Loucy (cell line): ENCODE results near the gene NKAIN2.

Experiments used
- H2AFZ ChIP-seq: fragments of 200-600 bp; sonication (generic); 2 replicates; pipeline ENCODE4 v1.6.0; 2016; ENCODE audit warnings: antibody characterized with exemption, mild to moderate bottlenecking, low read length, moderate library complexity
- H3F3A ChIP-seq: fragments of 200-600 bp; 2 replicates; pipeline ENCODE4 v1.6.0; 2016; ENCODE audit warnings: antibody characterized with exemption, low read depth, mild to moderate bottlenecking
- H3K27me3 ChIP-seq: fragments of 200-600 bp; sonication (generic); 2 replicates; pipeline ENCODE4 v1.6.1; 2014; ENCODE audit warnings: low read length, mild to moderate bottlenecking; ENCODE audit not compliant: insufficient read depth, poor library complexity, severe bottlenecking
- H3K36me3 ChIP-seq: fragments of 200-600 bp; sonication (generic); 2 replicates; pipeline ENCODE4 v1.6.1; 2016; ENCODE audit warnings: low read length; ENCODE audit not compliant: insufficient read depth
- H3K4me1 ChIP-seq: fragments of 200-600 bp; sonication (generic); 2 replicates; pipeline ENCODE4 v1.5.1; 2014; ENCODE audit warnings: low read length, mild to moderate bottlenecking; ENCODE audit not compliant: insufficient read depth, poor library complexity, severe bottlenecking
- H3K4me2 ChIP-seq: fragments of 200-600 bp; sonication (generic); 2 replicates; pipeline ENCODE4 v1.6.0; 2014; ENCODE audit warnings: antibody characterized with exemption, low read length, low read depth, mild to moderate bottlenecking; ENCODE audit not compliant: poor library complexity, severe bottlenecking
- H3K4me3 ChIP-seq: fragments of 200-600 bp; sonication (generic); 2 replicates; pipeline ENCODE4 v1.5.1; 2014; ENCODE audit warnings: low read length, mild to moderate bottlenecking, mixed read lengths; ENCODE audit not compliant: poor library complexity, severe bottlenecking
- H3K79me2 ChIP-seq: fragments of 200-600 bp; sonication (generic); 2 replicates; pipeline ENCODE4 v1.6.1; 2014; ENCODE audit warnings: low read length; ENCODE audit not compliant: insufficient read depth
- H3K9ac ChIP-seq: fragments of 200-600 bp; sonication (generic); 2 replicates; pipeline ENCODE4 v1.6.0; 2014; ENCODE audit warnings: mild to moderate bottlenecking, low read depth, low read length, moderate library complexity; ENCODE audit not compliant: poor library complexity, severe bottlenecking
- H3K9me2 ChIP-seq: fragments of 200-600 bp; sonication (generic); replicated peaks from 2 replicates; pipeline ENCODE4 v1.6.1; 2016; ENCODE audit warnings: low read depth, low read length, mixed read lengths
- H3K9me3 ChIP-seq: fragments of 200-600 bp; sonication (generic); 2 replicates; pipeline ENCODE4 v1.6.1; 2014; ENCODE audit warnings: mild to moderate bottlenecking, antibody characterized with exemption, low read length, low read depth; ENCODE audit not compliant: insufficient read depth
- H4K20me1 ChIP-seq: fragments of 200-600 bp; sonication (generic); 2 replicates; pipeline ENCODE4 v1.6.0; 2014; ENCODE audit warnings: antibody characterized with exemption, low read length, mild to moderate bottlenecking; ENCODE audit not compliant: insufficient read depth, poor library complexity, severe bottlenecking
- EZH2phosphoT487 ChIP-seq: fragments of 200-600 bp; IDR thresholded peaks from 2 replicates; pipeline ENCODE4 v1.6.1; 2018; ENCODE audit warnings: antibody characterized with exemption, mild to moderate bottlenecking, moderate library complexity, borderline replicate concordance
- TF ChIP-seq, protein P1 (sequence below): fragments of 200-600 bp; sonication (generic); conservative IDR thresholded peaks from 2 replicates; pipeline ENCODE4 v1.5.1; 2014; ENCODE audit warnings: mild to moderate bottlenecking, antibody characterized with exemption, low read length

The NKAIN2 gene

GRCh38 chr6:124033501-124033900, 229.8 kb downstream of the NKAIN2 start:
- Histone ChIP-seq H3F3A (no peaks in the 10 kb centered on the region), H4K20me1 (no peaks in the 10 kb centered on the region), H3K4me3 (no peak overlapping the region), H3K9me3 (no peaks in the 10 kb centered on the region), H3K36me3 (no peaks in the 10 kb centered on the region), H2AFZ (no peak overlapping the region), H3K4me1 (no peaks in the 10 kb centered on the region), H3K27me3 (no peaks in the 10 kb centered on the region), H3K9me2 (no peaks in the 10 kb centered on the region), H3K79me2 (no peaks in the 10 kb centered on the region), H3K9ac (no peak overlapping the region), H3K4me2 (no peak overlapping the region)
- TF ChIP-seq, protein P1, sequence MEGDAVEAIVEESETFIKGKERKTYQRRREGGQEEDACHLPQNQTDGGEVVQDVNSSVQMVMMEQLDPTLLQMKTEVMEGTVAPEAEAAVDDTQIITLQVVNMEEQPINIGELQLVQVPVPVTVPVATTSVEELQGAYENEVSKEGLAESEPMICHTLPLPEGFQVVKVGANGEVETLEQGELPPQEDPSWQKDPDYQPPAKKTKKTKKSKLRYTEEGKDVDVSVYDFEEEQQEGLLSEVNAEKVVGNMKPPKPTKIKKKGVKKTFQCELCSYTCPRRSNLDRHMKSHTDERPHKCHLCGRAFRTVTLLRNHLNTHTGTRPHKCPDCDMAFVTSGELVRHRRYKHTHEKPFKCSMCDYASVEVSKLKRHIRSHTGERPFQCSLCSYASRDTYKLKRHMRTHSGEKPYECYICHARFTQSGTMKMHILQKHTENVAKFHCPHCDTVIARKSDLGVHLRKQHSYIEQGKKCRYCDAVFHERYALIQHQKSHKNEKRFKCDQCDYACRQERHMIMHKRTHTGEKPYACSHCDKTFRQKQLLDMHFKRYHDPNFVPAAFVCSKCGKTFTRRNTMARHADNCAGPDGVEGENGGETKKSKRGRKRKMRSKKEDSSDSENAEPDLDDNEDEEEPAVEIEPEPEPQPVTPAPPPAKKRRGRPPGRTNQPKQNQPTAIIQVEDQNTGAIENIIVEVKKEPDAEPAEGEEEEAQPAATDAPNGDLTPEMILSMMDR, result no peak
- no peak for TF ChIP-seq EZH2phosphoT487

DNA sequence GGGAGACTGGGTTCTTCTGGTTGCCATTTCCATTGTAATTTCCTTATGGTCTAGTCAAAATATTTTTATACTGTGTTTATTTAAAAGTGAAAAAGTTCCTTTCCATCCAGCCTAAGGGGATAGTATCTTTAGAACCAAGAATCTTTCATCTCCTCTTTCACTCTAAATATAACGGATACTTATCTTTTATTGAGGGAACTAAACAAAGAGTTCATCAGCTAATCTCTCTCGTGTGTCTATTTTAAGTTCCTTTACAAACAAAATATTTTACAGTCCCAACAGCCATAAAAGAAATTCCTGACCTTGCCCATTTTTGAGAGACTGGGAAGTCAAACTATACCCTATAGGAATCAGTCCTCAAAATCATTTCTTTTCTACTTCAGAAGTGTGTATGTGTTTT, 232.7 kb downstream of the NKAIN2 start:
- Histone ChIP-seq H2AFZ (no peak overlapping the region), H3K27me3 (no peaks in the 10 kb centered on the region), H3K9me3 (no peaks in the 10 kb centered on the region), H3K9ac (no peak overlapping the region), H3K4me1 (peaks cover 10% of the 10 kb centered on the region), H3K4me3 (no peak overlapping the region), H3F3A (no peaks in the 10 kb centered on the region), H3K36me3 (no peaks in the 10 kb centered on the region), H3K4me2 (no peak overlapping the region), H4K20me1 (no peaks in the 10 kb centered on the region), H3K9me2 (no peaks in the 10 kb centered on the region), H3K79me2 (no peaks in the 10 kb centered on the region)
- no peak for TF ChIP-seq EZH2phosphoT487
- TF ChIP-seq, protein P1, result no peak

DNA sequence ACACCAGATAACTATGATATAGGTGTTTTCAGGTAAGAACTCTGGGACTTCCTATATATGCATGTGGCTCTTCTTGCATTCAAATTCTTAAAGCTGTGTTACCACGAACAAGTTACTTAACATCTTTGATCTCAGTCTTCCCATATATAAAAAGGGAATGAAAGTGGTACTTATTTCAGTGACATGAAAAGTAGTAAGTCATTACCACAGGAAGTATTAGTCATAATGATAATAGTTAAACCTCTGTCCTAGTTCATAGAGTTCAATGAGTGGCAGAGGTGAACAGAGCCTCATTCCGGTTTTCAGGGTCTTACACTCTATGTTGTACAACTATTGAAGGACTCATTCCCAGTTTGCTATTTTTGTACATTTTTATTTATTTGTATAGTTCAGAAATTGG, 237.0 kb downstream of the NKAIN2 start:
- H3K4me3 ChIP-seq, result no peak overlapping the region
- TF ChIP-seq EZH2phosphoT487, result no peak
- TF ChIP-seq, protein P1, result no peak
- peaks cover 10% of the 10 kb centered on the region for H3K4me1 ChIP-seq
- H3K79me2 ChIP-seq, result no peaks in the 10 kb centered on the region
- no peaks in the 10 kb centered on the region for H3K27me3 ChIP-seq
- H2AFZ ChIP-seq, result no peak overlapping the region
- no peaks in the 10 kb centered on the region for H3K9me2 ChIP-seq
- H3F3A ChIP-seq, result no peaks in the 10 kb centered on the region
- H3K36me3 ChIP-seq, result no peaks in the 10 kb centered on the region
- H3K9me3 ChIP-seq, result no peaks in the 10 kb centered on the region
- no peak overlapping the region for H3K9ac ChIP-seq
- no peak overlapping the region for H3K4me2 ChIP-seq
- H4K20me1 ChIP-seq, result no peaks in the 10 kb centered on the region
